Neural cell (in vitro differentiated cells): ENCODE results near the gene ADSS2. TPM values are rescaled to one million over a fixed set of nuclear protein-coding genes. Genes with fewer than 3 reads are reported as not detected.

Experiments used
- H2AFZ ChIP-seq: fragments of 200-600, 300-800 bp; sonication (generic), shearing (Covaris generic); 2 replicates; pipeline ENCODE4 v1.6.0; 2014; ENCODE audit warnings: low read depth, mild to moderate bottlenecking, antibody characterized with exemption, low read length, moderate library complexity
- H3F3A ChIP-seq: fragments of 200-600 bp; shearing (Covaris generic); 2 replicates; pipeline ENCODE4 v1.6.1; 2016; ENCODE audit warnings: mild to moderate bottlenecking, moderate library complexity, mixed read lengths, antibody characterized with exemption, low read length; ENCODE audit not compliant: insufficient read depth, poor library complexity, severe bottlenecking
- H3K27ac ChIP-seq: fragments of 200-600, 300-800 bp; sonication (generic), shearing (Covaris generic); 2 replicates; pipeline ENCODE4 v1.5.1; 2014; ENCODE audit warnings: mild to moderate bottlenecking, low read length, moderate library complexity
- H3K27me3 ChIP-seq: fragments of 300-800, 200-600 bp; sonication (generic), shearing (Covaris generic); 2 replicates; pipeline ENCODE4 v1.6.0; 2014; ENCODE audit warnings: mild to moderate bottlenecking, low read depth, low read length, moderate library complexity; ENCODE audit not compliant: insufficient read depth
- H3K36me3 ChIP-seq: fragments of 300-800, 200-600 bp; sonication (generic), shearing (Covaris generic); 2 replicates; pipeline ENCODE4 v1.5.1; 2014; ENCODE audit warnings: mild to moderate bottlenecking, antibody characterized with exemption, low read length, moderate library complexity; ENCODE audit not compliant: insufficient read depth
- H3K4me2 ChIP-seq: fragments of 300-800, 200-600 bp; sonication (generic), shearing (Covaris generic); 2 replicates; pipeline ENCODE4 v1.6.0; 2014; ENCODE audit warnings: mild to moderate bottlenecking, low read length
- H3K4me3 ChIP-seq: fragments of 300-800, 200-600 bp; sonication (generic), shearing (Covaris generic); 2 replicates; pipeline ENCODE4 v1.5.1; 2014; ENCODE audit warnings: mild to moderate bottlenecking, low read length, moderate library complexity
- H3K79me2 ChIP-seq: fragments of 200-600 bp; shearing (Covaris generic); replicated peaks from 2 replicates; pipeline ENCODE4 v1.6.0; 2014; ENCODE audit warnings: mild to moderate bottlenecking, low read length, moderate library complexity; ENCODE audit not compliant: insufficient read depth
- H3K9ac ChIP-seq: fragments of 300-800, 200-600 bp; sonication (generic), shearing (Covaris generic); 2 replicates; pipeline ENCODE4 v1.6.1; 2016; ENCODE audit warnings: mild to moderate bottlenecking, low read length, mixed read lengths
- H3K9me2 ChIP-seq: fragments of 200-600 bp; shearing (Covaris generic); 2 replicates; pipeline ENCODE4 v1.6.1; 2016; ENCODE audit warnings: mild to moderate bottlenecking, low read length, mixed read lengths; ENCODE audit not compliant: insufficient read depth
- H3K9me3 ChIP-seq: fragments of 200-600, 300-800 bp; sonication (generic), shearing (Covaris generic); 2 replicates; pipeline ENCODE4 v1.6.1; 2016; ENCODE audit warnings: mild to moderate bottlenecking, mixed run types, low read length, moderate library complexity, mixed read lengths
- H4K20me1 ChIP-seq: fragments of 200-600 bp; shearing (Covaris generic); 2 replicates; pipeline ENCODE4 v1.6.1; 2016; ENCODE audit warnings: mild to moderate bottlenecking, mixed run types; ENCODE audit not compliant: insufficient read depth
- CTCF ChIP-seq: fragments of 450-650 bp; IDR thresholded peaks from 2 replicates; pipeline ENCODE4 v1.5.1; 2014; ENCODE audit warnings: antibody characterized with exemption, mild to moderate bottlenecking, moderate library complexity; ENCODE audit not compliant: poor library complexity, severe bottlenecking
- EP300 ChIP-seq: fragments of 450-650 bp; conservative IDR thresholded peaks from 2 replicates; pipeline ENCODE4 v1.6.1; 2014; ENCODE audit warnings: antibody characterized with exemption, mild to moderate bottlenecking, moderate library complexity; ENCODE audit not compliant: poor library complexity, severe bottlenecking
- EZH2 ChIP-seq: fragments of 200-600, 300-800 bp; shearing (Covaris generic), sonication (generic); IDR thresholded peaks from 2 replicates; pipeline ENCODE4 v1.6.1; 2014; ENCODE audit warnings: antibody characterized with exemption, low read length, borderline replicate concordance, mild to moderate bottlenecking; ENCODE audit not compliant: insufficient read depth, poor library complexity, severe bottlenecking
- MXI1 ChIP-seq: fragments of 450-650 bp; conservative IDR thresholded peaks from 2 replicates; pipeline ENCODE4 v1.6.1; 2014; ENCODE audit warnings: antibody characterized with exemption, mild to moderate bottlenecking; ENCODE audit not compliant: poor library complexity, severe bottlenecking
- POLR2AphosphoS5 ChIP-seq: IDR thresholded peaks from 2 replicates; pipeline ENCODE4 v1.6.1; 2012
- RAD21 ChIP-seq: fragments of 450-650 bp; conservative IDR thresholded peaks from 2 replicates; pipeline ENCODE4 v1.6.1; 2014; ENCODE audit warnings: antibody characterized with exemption, mild to moderate bottlenecking, moderate library complexity
- REST ChIP-seq: IDR thresholded peaks from 2 replicates; pipeline ENCODE4 v1.6.1; 2012; ENCODE audit warnings: borderline replicate concordance
- SMC3 ChIP-seq: fragments of 450-650 bp; conservative IDR thresholded peaks from 2 replicates; pipeline ENCODE4 v1.6.1; 2014; ENCODE audit warnings: antibody characterized with exemption, mild to moderate bottlenecking, moderate library complexity; ENCODE audit not compliant: poor library complexity
- TAF1 ChIP-seq: IDR thresholded peaks from 2 replicates; pipeline ENCODE4 v1.6.1; 2012; ENCODE audit warnings: low read depth
- polyA plus RNA-seq: library from polyadenylated mRNA; depleted of rRNA; stranded (reverse); fragments of >200 nt; gene quantifications from 2 replicates; pipeline ENCODE4 v1.2.3, GENCODE V29; 2014

ADSS2 gene
- polyA plus RNA-seq, 1 donor from 2014 or later = 86.1 TPM

- TF ChIP-seq SMC3 (no peak), REST (no peak), RAD21 (no peak)
- Histone ChIP-seq H3K27ac (no peak overlapping the region), H2AFZ (no peak overlapping the region)
These were observed 32.7 kb downstream of the ADSS2 start for GRCh38 chr1:244419024-244419423.

GRCh38 chr1:244414543-244414942 is 37.2 kb downstream of the ADSS2 start:
- no peaks in the 10 kb centered on the region for H3K9me2 ChIP-seq
- H3K4me3 ChIP-seq = no peak overlapping the region
- H3K9me3 ChIP-seq = no peaks in the 10 kb centered on the region
- no peak overlapping the region for H3K27ac ChIP-seq
- H3K79me2 ChIP-seq = no peaks in the 10 kb centered on the region
- peaks cover 22% of the 10 kb centered on the region for H3K36me3 ChIP-seq
- H3K4me2 ChIP-seq = no peak overlapping the region
- TF ChIP-seq RAD21 = no peak
- TF ChIP-seq EP300 = no peak
- TF ChIP-seq SMC3 = no peak
- no peak for TF ChIP-seq MXI1
- no peak for TF ChIP-seq CTCF
- no peak for TF ChIP-seq TAF1
- no peak for TF ChIP-seq POLR2AphosphoS5
- no peak for TF ChIP-seq REST
- TF ChIP-seq EZH2 = no peak
- H3F3A ChIP-seq = no peaks in the 10 kb centered on the region
- no peaks in the 10 kb centered on the region for H3K27me3 ChIP-seq
- no peaks in the 10 kb centered on the region for H4K20me1 ChIP-seq
- no peak overlapping the region for H3K9ac ChIP-seq
- H2AFZ ChIP-seq = no peak overlapping the region

More at GRCh38 chr1:244419024-244419423, 32.7 kb downstream of the ADSS2 start:
- H3K36me3 ChIP-seq = peaks cover 27% of the 10 kb centered on the region
- no peaks in the 10 kb centered on the region for H3K9me2 ChIP-seq
- H3K4me3 ChIP-seq = no peak overlapping the region
- no peaks in the 10 kb centered on the region for H4K20me1 ChIP-seq
- no peak overlapping the region for H3K9ac ChIP-seq
- H3K27me3 ChIP-seq = no peaks in the 10 kb centered on the region
- H3K9me3 ChIP-seq = no peaks in the 10 kb centered on the region
- H3F3A ChIP-seq = no peaks in the 10 kb centered on the region
- H3K79me2 ChIP-seq = no peaks in the 10 kb centered on the region
- no peak overlapping the region for H3K4me2 ChIP-seq
